Sigmoid colon (tissue), 7 donors: ENCODE measurements around the gene CDH15. TPM values are rescaled to one million over a fixed set of nuclear protein-coding genes. Genes with fewer than 3 reads are reported as not detected.

Experiments
- DNase-seq: peaks from one replicate; pipeline ENCODE4 v3.0.0-alpha.2; 2019
- H3K27ac ChIP-seq, 4 donors: fragments of 200-600 bp; sonication (generic); one replicate each; pipeline ENCODE4 v1.5.1; 2016 to 2019; ENCODE audit warnings: mild to moderate bottlenecking in 1 of 4
- H3K27me3 ChIP-seq, 3 donors: fragments of 200-600 bp; sonication (generic); one replicate each; pipeline ENCODE4 v1.5.1; 2019; ENCODE audit warnings: mild to moderate bottlenecking in 1 of 3
- H3K36me3 ChIP-seq, 4 donors: fragments of 200-600 bp; sonication (generic); one replicate each; pipeline ENCODE4 v1.5.1; 2016 to 2019
- H3K4me1 ChIP-seq, 4 donors: fragments of 200-600 bp; sonication (generic); one replicate each; pipeline ENCODE4 v1.5.1; 2017 to 2019
- H3K4me3 ChIP-seq, 4 donors: fragments of 200-600 bp; sonication (generic); one replicate each; pipeline ENCODE4 v1.5.1; 2017 to 2019; ENCODE audit warnings: mild to moderate bottlenecking in 2 of 4, moderate library complexity in 1 of 4
- H3K9me3 ChIP-seq, 4 donors: fragments of 200-600 bp in 3 of 4; sonication (generic) in 3 of 4; one replicate each; pipeline versions ENCODE4 v1.5.1 to v1.6.1; 2013 to 2019
- EP300 ChIP-seq, 4 donors: sonication (generic); formaldehyde crosslinking; IDR thresholded peaks; one replicate each; pipeline ENCODE4 v1.6.1; 2017; ENCODE audit warnings: antibody characterized with exemption in 4 of 4
- POLR2A ChIP-seq, 2 donors: fragments of 450-650 bp; IDR thresholded peaks; one replicate each; pipeline ENCODE4 v1.6.1; 2016; ENCODE audit warnings: antibody characterized with exemption in 2 of 2, mild to moderate bottlenecking in 2 of 2, moderate library complexity in 2 of 2
- POLR2AphosphoS5 ChIP-seq, 4 donors: sonication (generic); formaldehyde crosslinking; IDR thresholded peaks; one replicate each; pipeline ENCODE4 v1.6.1; 2017; ENCODE audit warnings: antibody characterized with exemption in 4 of 4
- WGBS, 2 donors: extraction: QIAGEN DNeasy Blood & Tissue Kit; methylation state at CpG; one replicate each; pipeline ENCODE4 v1.1.7; 2013; 5-methylcytosine and 5-hydroxymethylcytosine counted together
- intact Hi-C: fragments of 100-400 bp; cut with DNase I; formaldehyde crosslinking; loops from one replicate; pipeline ENCODE4 v1.15.1; 2023
- polyA plus RNA-seq, 3 donors: library from polyadenylated mRNA; stranded (reverse); fragments of 200-250 nt; gene quantifications; one replicate each; pipeline ENCODE4 v1.2.3, GENCODE V29; 2013
- total RNA-seq, 4 donors: library from RNA; depleted of rRNA; stranded (reverse); fragments of >200 nt; gene quantifications; one replicate each; pipeline ENCODE4 v1.1.0, GENCODE V29; 2016
- TF ChIP-seq, protein P1 (sequence below), 4 experiments: fragments of 450-650 bp in 3 of 4; fragments of 200-600 bp in 1 of 4; IDR thresholded peaks; one replicate each; pipeline ENCODE4 v1.5.1; 2016 to 2019; ENCODE audit warnings: antibody characterized with exemption in 4 of 4, mild to moderate bottlenecking in 3 of 4, moderate library complexity in 2 of 4
- donor health status: healthy with polysubstance abuse.
- donor health status: Bipolar disorder and iron deficiency.
- donor health status: healthy.

CDH15 gene
- total and polyA plus RNA-seq, 7 donors: 0.01 TPM; not detected in 6

DNA sequence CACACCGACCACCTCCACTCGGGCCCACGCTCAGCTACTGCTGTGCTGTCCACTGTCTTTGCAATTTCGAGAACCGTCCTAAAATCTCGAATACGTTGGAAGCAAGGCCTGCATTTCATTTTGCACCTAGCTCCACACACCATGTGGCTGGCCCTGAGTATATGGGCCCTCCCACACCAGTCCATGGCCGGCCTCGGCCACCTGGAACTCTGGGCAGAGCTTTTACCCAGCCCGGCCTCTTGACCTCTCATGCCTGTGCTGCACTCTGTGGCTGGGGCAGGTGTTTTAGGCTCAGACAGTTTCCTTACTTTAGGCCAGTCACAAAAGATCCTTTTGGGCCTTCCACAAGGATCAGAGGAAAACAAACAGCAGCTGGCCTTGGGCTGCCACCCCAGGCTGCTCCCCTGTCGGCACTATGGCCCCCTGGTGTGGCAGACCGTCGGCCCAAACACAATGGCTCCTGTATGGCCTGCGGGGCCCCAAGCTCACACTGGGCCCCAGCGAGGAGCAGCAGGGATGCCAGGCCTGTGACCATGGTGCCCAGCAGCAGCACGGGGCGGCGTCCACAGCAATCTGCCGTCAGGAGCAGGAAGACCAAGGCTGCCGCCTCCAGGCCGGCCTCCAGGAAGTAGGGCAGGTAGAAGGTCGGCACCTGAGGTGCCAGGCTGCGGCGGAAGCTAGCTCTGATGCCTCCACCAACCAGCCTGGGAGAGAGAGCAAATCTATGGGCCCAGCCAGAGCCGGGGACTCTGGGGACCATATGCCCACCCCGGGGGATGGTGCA, 26.3 kb downstream of the CDH15 start:
- intact Hi-C loops: no loop called here
- Histone ChIP-seq H3K9me3 (peaks cover 0 to 3% (median 1%) of the 10 kb centered on the region in 4 donors), H3K27ac (no peak overlapping the region), H3K27me3 (peaks cover 41 to 61% (median 58%) of the 10 kb centered on the region in 3 donors), H3K36me3 (no peaks in the 10 kb centered on the region), H3K4me3 (no peak overlapping the region), H3K4me1 (peaks cover 0 to 31% (median 18%) of the 10 kb centered on the region in 4 donors)
- WGBS, 2 donors: 80 to 89% methylated on average over 26 of the region's 26 CpGs
- no peak for DNase-seq
- no peak for TF ChIP-seq POLR2A (IDR thresholded peaks at IDR 0.05)
- TF ChIP-seq EP300 (IDR thresholded peaks at IDR 0.05): no peak
- TF ChIP-seq, protein P1, sequence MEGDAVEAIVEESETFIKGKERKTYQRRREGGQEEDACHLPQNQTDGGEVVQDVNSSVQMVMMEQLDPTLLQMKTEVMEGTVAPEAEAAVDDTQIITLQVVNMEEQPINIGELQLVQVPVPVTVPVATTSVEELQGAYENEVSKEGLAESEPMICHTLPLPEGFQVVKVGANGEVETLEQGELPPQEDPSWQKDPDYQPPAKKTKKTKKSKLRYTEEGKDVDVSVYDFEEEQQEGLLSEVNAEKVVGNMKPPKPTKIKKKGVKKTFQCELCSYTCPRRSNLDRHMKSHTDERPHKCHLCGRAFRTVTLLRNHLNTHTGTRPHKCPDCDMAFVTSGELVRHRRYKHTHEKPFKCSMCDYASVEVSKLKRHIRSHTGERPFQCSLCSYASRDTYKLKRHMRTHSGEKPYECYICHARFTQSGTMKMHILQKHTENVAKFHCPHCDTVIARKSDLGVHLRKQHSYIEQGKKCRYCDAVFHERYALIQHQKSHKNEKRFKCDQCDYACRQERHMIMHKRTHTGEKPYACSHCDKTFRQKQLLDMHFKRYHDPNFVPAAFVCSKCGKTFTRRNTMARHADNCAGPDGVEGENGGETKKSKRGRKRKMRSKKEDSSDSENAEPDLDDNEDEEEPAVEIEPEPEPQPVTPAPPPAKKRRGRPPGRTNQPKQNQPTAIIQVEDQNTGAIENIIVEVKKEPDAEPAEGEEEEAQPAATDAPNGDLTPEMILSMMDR (IDR thresholded peaks at IDR 0.05): no peak
- no peak for TF ChIP-seq POLR2AphosphoS5 (IDR thresholded peaks at IDR 0.05)

DNA sequence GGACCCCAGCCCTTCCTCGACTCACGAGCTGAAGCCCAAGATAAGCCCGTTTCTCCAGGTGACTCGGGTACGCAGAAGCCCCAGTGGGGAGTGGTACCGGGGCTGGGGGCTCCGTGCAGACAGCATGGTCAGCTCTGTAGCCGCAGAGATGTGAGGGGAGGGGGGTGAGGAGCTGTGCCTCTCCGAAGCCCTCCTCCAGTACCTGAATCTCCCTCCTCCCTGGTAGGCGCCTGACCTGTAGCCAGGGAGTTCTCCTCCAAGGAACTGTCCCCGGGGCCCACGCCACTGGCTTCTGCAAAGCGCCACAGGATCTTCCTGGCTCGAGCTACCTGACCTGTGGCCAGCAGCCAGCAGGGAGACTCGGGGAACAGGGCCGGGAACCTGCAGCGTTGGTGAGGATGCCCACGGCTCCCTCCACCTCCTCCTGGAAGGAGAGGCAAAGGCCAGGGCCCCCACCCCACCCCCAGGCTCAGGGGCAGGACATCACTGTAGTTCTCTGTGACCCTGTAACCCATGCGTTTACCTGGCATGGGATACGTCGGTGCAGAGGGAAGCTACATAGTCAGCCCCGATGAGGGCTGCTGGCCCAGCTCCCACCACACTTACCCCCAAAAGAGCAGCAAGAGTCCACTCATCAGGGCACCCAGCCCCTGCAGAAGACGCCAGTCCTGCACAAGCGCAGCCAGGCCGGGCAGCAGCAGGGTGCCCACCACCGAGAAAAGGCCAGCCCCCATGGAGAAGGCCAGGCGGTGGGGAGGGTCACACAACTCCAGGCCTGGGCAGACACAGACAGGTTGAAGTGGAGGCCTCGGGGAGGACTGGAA, 27.1 kb downstream of the CDH15 start:
- peaks cover 0 to 3% (median 1%) of the 10 kb centered on the region in 4 donors for H3K9me3 ChIP-seq
- intact Hi-C loops: no loop called here
- no peak for DNase-seq
- H3K4me3 ChIP-seq: no peak overlapping the region
- TF ChIP-seq POLR2AphosphoS5 (IDR thresholded peaks at IDR 0.05) (no peak), POLR2A (IDR thresholded peaks at IDR 0.05) (no peak), EP300 (IDR thresholded peaks at IDR 0.05) (no peak)
- TF ChIP-seq, protein P1 (IDR thresholded peaks at IDR 0.05): no peak
- peaks cover 0 to 26% (median 18%) of the 10 kb centered on the region in 4 donors for H3K4me1 ChIP-seq
- H3K27me3 ChIP-seq: peaks cover 42 to 63% (median 61%) of the 10 kb centered on the region in 3 donors
- H3K27ac ChIP-seq: no peak overlapping the region
- no peaks in the 10 kb centered on the region for H3K36me3 ChIP-seq
- 75 to 92% methylated on average over 28 of the region's 28 CpGs for WGBS, 2 donors

DNA sequence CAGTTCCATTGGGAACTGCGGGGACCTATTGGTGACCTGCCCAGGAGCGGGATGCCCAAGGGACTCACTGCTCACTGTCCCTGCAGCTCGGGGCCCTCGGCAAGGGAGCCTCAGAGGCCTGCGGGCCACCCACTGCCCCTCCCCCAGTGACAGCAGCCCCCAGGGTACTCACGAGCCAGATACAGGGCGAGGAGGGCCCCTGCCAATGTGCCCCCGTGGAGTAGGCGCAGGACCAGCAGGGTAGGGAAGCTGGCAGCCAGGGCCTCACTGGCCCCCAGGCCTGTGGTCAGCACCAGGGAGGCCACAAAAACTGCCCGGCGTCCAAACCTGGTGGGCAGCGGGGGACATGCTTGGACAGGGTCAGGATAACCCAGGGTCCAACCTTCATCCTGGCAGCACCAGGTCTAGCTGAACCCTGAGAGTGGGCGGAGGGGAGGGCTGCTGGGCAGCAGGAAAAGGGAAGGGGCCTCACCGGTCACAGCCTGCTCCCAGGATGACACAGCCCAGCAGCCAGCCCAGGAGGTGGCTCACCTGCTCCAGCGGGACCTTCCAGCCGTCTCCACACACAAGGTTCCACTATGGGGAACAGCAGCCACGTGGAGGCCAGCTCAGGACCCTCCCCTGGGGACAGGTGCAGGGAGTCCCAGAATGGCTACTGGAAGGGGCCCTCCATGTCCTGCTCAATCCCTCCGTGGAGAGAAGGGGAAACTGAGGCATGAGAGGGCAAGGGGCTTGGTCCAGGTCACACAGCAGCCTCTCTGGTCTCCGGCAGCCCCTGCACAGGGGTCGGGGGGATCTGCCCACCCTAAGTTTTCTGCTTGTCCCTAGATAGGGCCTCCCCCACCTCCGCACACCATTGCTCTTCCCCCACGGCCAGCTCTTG, 27.9 kb downstream of the CDH15 start:
- peaks cover 0 to 26% (median 18%) of the 10 kb centered on the region in 4 donors for H3K4me1 ChIP-seq
- no peak overlapping the region for H3K27ac ChIP-seq
- no peak for DNase-seq
- TF ChIP-seq, protein P1 (IDR thresholded peaks at IDR 0.05): no peak
- TF ChIP-seq EP300 (IDR thresholded peaks at IDR 0.05): no peak
- no peak for TF ChIP-seq POLR2A (IDR thresholded peaks at IDR 0.05)
- no peak for TF ChIP-seq POLR2AphosphoS5 (IDR thresholded peaks at IDR 0.05)
- no peak overlapping the region for H3K4me3 ChIP-seq
- no peaks in the 10 kb centered on the region for H3K36me3 ChIP-seq
- H3K9me3 ChIP-seq: peaks cover 0 to 3% (median 1%) of the 10 kb centered on the region in 4 donors
- peaks cover 42 to 68% (median 64%) of the 10 kb centered on the region in 3 donors for H3K27me3 ChIP-seq
- intact Hi-C loops: no loop called here
- WGBS, 2 donors: 63 to 82% methylated on average over 22 of the region's 22 CpGs

DNA sequence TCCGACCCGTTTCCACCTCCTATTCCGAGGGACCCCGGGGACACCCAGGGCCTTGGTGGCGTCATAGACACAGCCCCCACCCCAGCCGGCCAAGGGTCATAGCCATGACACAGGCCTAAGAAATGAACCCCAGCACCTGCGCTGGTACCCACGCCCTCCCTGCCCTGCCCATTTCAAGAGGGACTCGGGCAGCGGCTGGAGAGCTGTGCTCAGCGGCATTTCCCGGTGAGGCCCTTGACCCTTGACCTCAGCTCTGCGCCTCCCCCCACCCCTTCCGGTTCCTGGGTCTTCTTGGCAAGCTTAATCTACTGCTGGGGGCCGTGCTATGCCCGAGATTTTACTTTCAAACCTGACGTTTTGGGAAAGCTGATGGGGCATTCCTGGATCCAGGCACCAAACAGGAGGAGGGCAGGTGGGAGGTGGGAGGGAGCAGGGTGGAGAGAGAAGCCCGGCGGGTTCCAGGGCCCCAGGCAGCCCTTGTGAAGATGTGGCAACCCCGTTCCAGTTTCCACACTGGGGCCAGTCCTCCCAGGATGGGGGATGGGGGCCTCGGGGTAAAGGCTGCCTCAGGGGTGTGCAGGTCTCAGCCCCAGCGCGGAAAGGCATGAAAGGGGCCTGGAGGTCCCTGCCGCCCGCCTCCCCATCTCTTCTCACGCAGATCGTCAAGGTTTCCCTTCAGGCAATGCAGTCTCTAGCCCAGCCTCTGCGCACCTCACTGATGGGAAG, 28.7 kb downstream of the CDH15 start, which contains the start of gene SLC22A31:
SLC22A31 (minus strand) TSS at position 414 of the 726 bp plus-strand sequence; CDS start at position 378, 36 bp downstream.
- 11 to 21% methylated on average over 28 of the region's 28 CpGs for WGBS, 2 donors
- Histone ChIP-seq H3K27ac (no peak within 1 kb of the TSS), H3K36me3 (no peaks in the 10 kb centered on the region), H3K4me1 (peaks cover 0 to 26% (median 18%) of the 10 kb centered on the region in 4 donors), H3K27me3 (peaks cover 42 to 75% (median 72%) of the 10 kb centered on the region in 3 donors), H3K9me3 (peaks cover 0 to 3% (median 1%) of the 10 kb centered on the region in 4 donors), H3K4me3 (peak within 1 kb of the TSS in 3 of 4 donors; percentile 17 to 30 (median 28))
- TF ChIP-seq POLR2A (IDR thresholded peaks at IDR 0.05) (no peak), POLR2AphosphoS5 (IDR thresholded peaks at IDR 0.05) (no peak)
- intact Hi-C loops: no loop called here
- DNase-seq: no peak
